GM12872 (cell line): ENCODE measurements around the gene CD47.

Experiments
- CTCF ChIP-seq: IDR thresholded peaks from 3 replicates; pipeline ENCODE4 v1.5.1; 2011; ENCODE audit warnings: low read depth, mild to moderate bottlenecking, low read length, moderate library complexity; ENCODE audit not compliant: insufficient read depth

Gene CD47

GRCh38 chr3:108100906-108101660 is 10.3 kb upstream of the CD47 start:
- TF ChIP-seq CTCF: no peak

GRCh38 chr3:108099679-108100428 is 9.0 kb upstream of the CD47 start:
- no peak for TF ChIP-seq CTCF

GRCh38 chr3:108099244-108099643 is 8.4 kb upstream of the CD47 start:
- TF ChIP-seq CTCF: no peak

GRCh38 chr3:108098003-108098370 is 7.2 kb upstream of the CD47 start:
- TF ChIP-seq CTCF: no peak

- TF ChIP-seq CTCF: no peak
Observed at GRCh38 chr3:108097322-108098002, 6.6 kb upstream of the CD47 start.

- TF ChIP-seq CTCF: no peak
Observed at GRCh38 chr3:108096532-108097321, 5.9 kb upstream of the CD47 start.

GRCh38 chr3:108093616-108094015 is 2.8 kb upstream of the CD47 start:
- TF ChIP-seq CTCF: no peak
